Kidney (tissue), 14 donors: ENCODE data around the gene PANK4. TPM values are rescaled to one million over a fixed set of nuclear protein-coding genes. Genes with fewer than 3 reads are reported as not detected.

ENCODE experiments used
- DNase-seq, 5 donors: peaks; one replicate each; pipeline ENCODE4 v3.0.0-alpha.2; 2013 to 2020
- FAIRE-seq: peaks from 2 replicates; lab custom pipeline; 2012; peaks lifted over from hg19 to GRCh38; lab: Jason Lieb, UNC
- H3K27ac ChIP-seq, 2 donors: one replicate each; pipeline ENCODE4 v1.7.0; 2013; ENCODE audit warnings: low read depth in 2 of 2, low read length in 2 of 2, inconsistent platforms in 1 of 2
- H3K27me3 ChIP-seq: one replicate; pipeline ENCODE4 v1.7.1; 2013; ENCODE audit warnings: low read length, inconsistent platforms; ENCODE audit not compliant: control insufficient read depth, insufficient read depth
- H3K36me3 ChIP-seq, 3 donors: one replicate each; pipeline versions ENCODE4 v1.7.0 to v1.7.1; 2013; ENCODE audit warnings: low read length in 3 of 3, control low read depth in 1 of 3, inconsistent platforms in 1 of 3; ENCODE audit not compliant: insufficient read depth in 3 of 3, control insufficient read depth in 2 of 3
- H3K4me1 ChIP-seq, 3 donors: one replicate each; pipeline versions ENCODE4 v1.7.0 to v1.7.1; 2013; ENCODE audit warnings: low read length in 3 of 3, inconsistent platforms in 1 of 3, low read depth in 1 of 3; ENCODE audit not compliant: control insufficient read depth in 2 of 3, insufficient read depth in 2 of 3
- H3K4me3 ChIP-seq, 3 donors: one replicate each; pipeline versions ENCODE4 v1.7.0 to v1.8.1; 2013; ENCODE audit warnings: low read length in 3 of 3, control low read depth in 1 of 3, inconsistent platforms in 1 of 3
- H3K9ac ChIP-seq, 3 donors: one replicate each; pipeline versions ENCODE4 v1.7.0 to v1.7.1; 2013; ENCODE audit warnings: low read length in 3 of 3, control low read depth in 1 of 3, inconsistent platforms in 1 of 3
- H3K9me3 ChIP-seq, 3 donors: one replicate each; pipeline versions ENCODE4 v1.7.0 to v1.7.1; 2013; ENCODE audit warnings: low read length in 3 of 3, control low read depth in 1 of 3, inconsistent platforms in 1 of 3; ENCODE audit not compliant: control insufficient read depth in 2 of 3, insufficient read depth in 1 of 3
- CTCF ChIP-seq: IDR thresholded peaks from 3 replicates; pipeline ENCODE4 v1.5.1; 2012; ENCODE audit warnings: mild to moderate bottlenecking, moderate library complexity, borderline replicate concordance; ENCODE audit not compliant: insufficient read depth; ENCODE audit errors: extremely low read depth
- intact Hi-C: fragments of 100-400 bp; cut with DNase I; formaldehyde crosslinking; loops from one replicate; pipeline ENCODE4 v1.11.1; 2022
- polyA plus RNA-seq: library from polyadenylated mRNA; stranded (reverse); fragments of 350-450 nt; fragmentation: Illumina TruSeq; extraction: RNeasy Lipid Tissue Mini Kit (QIAGEN cat#74804); gene quantifications from one replicate; pipeline ENCODE4 v1.2.3, GENCODE V29; 2014; ENCODE audit warnings: low read depth, low replicate concordance; ENCODE audit not compliant: insufficient read depth
- total RNA-seq: library from RNA; stranded (reverse); fragmentation: NEBNext Ultra II Directional; extraction: Animal tissue kit (Norgen Biotek cat#: 25700); gene quantifications from one replicate; pipeline ENCODE4 v1.2.1, GENCODE V29; 2021
- donor health status: control.
- donor health status: control.
- donor health status: control.
- donor health status: control.
- donor health status: control.
- donor health status: DM: yes; HTN: yes; CAD: no.
- donor health status: Normal renal cell carcinoma (clear cell type).

The PANK4 gene
- total and polyA plus RNA-seq, 2 donors from 2014 or later: 13.3 to 33.7 TPM

- no peaks in the 10 kb centered on the region for H3K36me3 ChIP-seq
- H3K4me3 ChIP-seq: no peak overlapping the region
- FAIRE-seq: no peak
- H3K27ac ChIP-seq: no peak overlapping the region
- H3K9me3 ChIP-seq: no peaks in the 10 kb centered on the region
- no peak for DNase-seq
- H3K4me1 ChIP-seq: no peaks in the 10 kb centered on the region
- intact Hi-C loops: no loop called here
- no peak for TF ChIP-seq CTCF
- H3K27me3 ChIP-seq: peaks cover 4% of the 10 kb centered on the region
- H3K9ac ChIP-seq: no peak overlapping the region
Measured at GRCh38 chr1:2502210-2502609, 24.2 kb downstream of the PANK4 start.

GRCh38 chr1:2501820-2502119, 24.6 kb downstream of the PANK4 start:
- no peak overlapping the region for H3K27ac ChIP-seq
- intact Hi-C loops: no loop called here
- no peaks in the 10 kb centered on the region for H3K36me3 ChIP-seq
- no peak for TF ChIP-seq CTCF
- no peaks in the 10 kb centered on the region for H3K9me3 ChIP-seq
- no peak overlapping the region for H3K9ac ChIP-seq
- H3K4me3 ChIP-seq: no peak overlapping the region
- no peak for DNase-seq
- FAIRE-seq: no peak
- H3K27me3 ChIP-seq: peaks cover 4% of the 10 kb centered on the region
- H3K4me1 ChIP-seq: no peaks in the 10 kb centered on the region

- no peak overlapping the region for H3K27ac ChIP-seq
- no peaks in the 10 kb centered on the region for H3K4me1 ChIP-seq
- TF ChIP-seq CTCF: no peak
- no peaks in the 10 kb centered on the region for H3K9me3 ChIP-seq
- H3K36me3 ChIP-seq: no peaks in the 10 kb centered on the region
- FAIRE-seq (no peak), DNase-seq (no peak)
- H3K27me3 ChIP-seq: peaks cover 4% of the 10 kb centered on the region
- no peak overlapping the region for H3K4me3 ChIP-seq
- H3K9ac ChIP-seq: no peak overlapping the region
- intact Hi-C loops: no loop called here
Measured at GRCh38 chr1:2501041-2501819, 25.2 kb downstream of the PANK4 start.
